HG03159 (cell line): Measurements from ENCODE around the gene NTM.

Experiments used
- ATAC-seq: cut with Tn5 transposase; IDR thresholded peaks from one replicate; pipeline ENCODE4 v1.9.1; 2021; ENCODE audit warnings: mild to moderate bottlenecking, moderate library complexity; ENCODE audit not compliant: unreplicated experiment

NTM gene

DNA sequence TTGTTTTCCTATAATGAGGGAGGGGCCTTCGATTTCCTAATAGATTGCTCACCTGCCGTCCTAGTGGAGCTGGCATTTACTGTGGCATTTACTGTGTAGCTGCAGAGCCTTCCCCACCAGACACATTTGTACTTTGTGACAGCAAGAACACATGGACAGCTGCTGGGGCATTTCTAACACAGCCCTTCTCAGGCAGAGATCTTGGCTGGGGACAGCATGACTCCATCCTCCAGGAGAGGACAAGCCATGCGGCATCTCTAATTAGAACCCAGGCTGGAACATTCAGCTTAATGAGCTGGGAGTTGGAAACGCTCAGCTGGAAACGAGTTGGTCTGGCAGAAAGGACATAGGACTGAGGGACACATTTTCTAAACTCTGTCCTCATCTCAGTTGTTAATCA lies 887.5 kb downstream of the NTM start:
- ATAC-seq, result no peak

DNA sequence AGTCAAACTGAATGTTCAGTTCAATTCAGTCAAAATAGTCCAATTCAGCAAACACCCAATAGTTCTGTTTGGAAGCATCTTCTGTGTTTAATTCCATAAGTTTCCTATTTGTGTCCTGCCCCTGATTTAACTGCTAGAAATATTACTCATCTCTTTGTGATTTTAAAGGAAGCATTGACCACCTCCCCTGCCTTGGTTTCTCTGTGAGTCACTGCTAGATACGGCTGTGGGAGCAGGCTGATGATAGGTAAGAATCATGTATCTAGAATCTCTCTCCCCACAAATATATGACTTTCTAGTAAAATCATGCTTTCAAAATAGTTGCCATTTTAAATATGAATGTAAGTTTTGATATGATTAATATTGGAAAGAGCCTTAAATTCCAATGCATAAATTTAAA lies 888.5 kb downstream of the NTM start:
- ATAC-seq, result no peak

DNA sequence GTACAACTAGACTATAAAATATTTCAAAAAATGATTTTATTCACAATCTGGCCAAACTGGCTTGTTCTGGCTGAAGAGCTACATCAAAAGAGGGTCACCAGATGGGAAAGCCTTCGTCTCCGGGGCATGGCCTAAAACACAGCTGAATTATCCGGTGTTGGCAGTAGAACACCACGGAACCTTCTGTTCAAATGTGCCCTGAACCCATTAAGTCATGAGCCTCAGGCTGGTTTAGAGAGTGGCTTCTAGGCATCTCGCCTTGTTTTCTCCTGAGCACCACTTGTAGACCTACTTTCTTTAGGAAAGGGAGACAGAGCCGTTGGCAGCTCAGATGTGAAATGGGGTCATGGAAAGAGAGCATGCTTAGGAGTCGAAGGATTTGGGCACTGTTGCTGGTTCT lies 890.2 kb downstream of the NTM start:
- ATAC-seq, result no peak

DNA sequence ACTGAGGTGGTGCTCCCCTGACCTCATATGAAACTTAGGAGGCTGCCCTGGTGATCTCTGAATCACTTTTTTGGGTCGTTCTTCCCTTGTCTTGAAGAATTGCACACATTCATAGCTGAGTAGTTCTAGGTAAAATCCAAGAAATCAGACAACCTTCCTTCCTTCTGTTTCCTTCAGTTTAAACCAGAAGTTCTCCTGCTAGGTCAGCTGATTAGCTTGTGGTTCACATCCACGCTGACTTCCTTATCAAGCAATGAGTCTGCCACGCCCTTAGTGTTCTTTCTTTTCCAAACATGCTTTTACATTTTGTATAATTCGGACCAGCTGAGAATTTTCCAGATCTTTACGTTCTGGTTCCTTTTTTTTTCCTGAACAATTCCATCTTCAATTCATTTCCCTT lies 892.8 kb downstream of the NTM start:
- no peak for ATAC-seq

DNA sequence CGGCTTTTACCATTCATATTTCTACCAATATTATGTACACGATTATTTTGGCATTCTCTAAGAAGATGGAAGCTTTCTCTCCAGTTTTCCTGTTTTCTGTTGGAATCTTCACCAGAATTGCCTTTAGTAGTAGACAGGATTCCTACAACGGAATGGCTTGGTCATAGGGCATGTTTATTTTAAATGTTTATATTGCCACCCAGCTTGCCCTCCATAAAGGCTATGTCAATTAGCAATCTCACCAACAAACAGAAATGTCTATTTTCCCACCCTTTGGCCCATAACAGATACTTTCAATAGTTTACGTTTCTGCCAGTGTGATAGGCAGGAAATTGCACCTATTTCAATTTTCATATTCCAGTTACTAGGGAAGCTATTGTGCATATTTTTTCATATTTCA lies 893.5 kb downstream of the NTM start:
- no peak for ATAC-seq

DNA sequence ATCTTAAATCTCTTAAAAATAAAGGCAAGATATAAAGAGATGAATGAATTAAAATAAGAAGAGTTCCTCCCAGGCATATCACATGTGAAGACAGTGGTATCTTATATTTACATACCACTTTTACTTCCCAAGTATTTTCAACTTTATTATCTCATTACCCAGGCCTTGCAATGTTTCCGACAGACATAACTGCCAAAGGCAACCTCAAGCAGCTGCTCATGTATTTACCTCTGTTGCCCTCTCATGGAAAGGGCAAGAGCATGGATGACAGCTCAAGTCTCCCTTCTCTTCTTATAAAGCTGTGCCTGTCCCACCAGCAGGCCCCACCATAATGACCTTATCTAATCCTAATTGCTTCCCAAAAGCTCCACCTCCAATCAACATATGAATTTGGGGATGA lies 894.2 kb downstream of the NTM start:
- ATAC-seq, result no peak

DNA sequence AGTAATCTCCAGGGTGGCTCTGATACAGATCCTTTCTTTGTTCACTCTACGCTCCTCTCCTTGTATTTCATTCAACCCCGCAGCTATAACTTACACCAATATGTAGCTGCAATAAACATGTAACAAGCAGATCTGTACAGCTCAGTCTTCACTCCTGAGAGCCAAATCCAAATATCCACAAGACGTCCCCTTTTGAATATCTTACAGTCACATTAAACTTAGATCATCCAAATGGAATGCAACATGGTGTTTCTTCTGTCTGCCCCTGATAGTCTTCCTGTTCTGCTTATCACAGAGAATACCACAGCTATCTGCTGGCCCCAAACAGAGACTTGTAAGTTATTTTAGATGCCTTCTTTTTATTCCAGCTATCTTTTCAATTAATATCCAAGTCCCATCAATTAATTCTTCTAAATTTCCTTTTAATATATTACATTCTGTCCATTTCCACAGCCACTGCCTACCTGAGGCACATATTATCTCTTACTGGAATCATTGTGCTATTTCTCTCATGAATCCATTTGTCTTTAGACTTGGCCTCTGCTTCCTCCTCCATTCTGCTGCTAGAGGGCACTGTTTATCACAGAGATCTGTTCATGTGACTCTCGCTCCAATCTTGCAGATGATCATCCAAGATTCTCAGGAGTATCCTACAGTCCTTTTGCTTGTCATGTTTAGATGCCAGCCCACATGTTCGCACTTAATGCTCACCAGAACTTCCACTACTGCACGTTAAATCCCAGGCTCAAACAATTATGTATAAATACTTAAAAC lies 908.6 kb downstream of the NTM start:
- ATAC-seq, result no peak

DNA sequence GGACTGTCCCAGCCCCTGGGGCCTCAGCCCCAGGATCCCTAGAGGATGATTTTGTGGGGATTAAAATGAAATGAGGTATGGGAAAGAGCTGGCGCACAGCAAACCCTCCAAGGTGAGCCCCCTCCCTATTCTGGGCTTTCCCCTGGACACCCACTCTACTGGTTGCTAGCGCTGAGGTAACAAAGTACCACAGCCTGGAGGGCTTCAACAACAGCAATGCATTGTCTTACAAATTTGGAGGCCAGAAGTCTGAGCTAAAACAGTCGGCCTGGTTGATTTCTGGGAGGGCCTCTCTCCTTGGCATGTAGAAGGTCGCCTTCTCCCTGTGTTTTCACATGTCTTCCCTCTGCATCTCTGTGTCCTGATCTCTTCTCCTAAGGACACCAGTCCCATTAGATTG lies 913.6 kb downstream of the NTM start:
- ATAC-seq, result no peak

DNA sequence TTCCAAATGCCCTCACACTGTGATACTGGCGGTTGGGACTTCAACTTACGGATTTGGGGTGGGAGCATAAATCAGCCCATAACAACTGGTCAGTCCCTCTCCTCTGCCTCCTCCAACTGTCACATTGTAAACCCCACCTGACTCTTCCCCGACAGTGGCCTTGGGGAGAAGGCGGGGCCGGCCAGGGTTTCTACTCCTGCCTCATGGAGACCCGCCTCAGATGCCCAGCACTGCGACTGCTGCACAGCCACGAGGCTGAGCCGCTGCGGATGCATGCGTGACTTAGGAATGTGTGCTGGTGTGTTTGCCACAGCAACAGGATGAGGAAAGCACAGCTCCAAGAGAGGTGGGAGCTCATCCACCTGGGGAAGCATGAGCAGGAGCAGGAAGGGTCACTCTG lies 914.2 kb downstream of the NTM start:
- no peak for ATAC-seq

DNA sequence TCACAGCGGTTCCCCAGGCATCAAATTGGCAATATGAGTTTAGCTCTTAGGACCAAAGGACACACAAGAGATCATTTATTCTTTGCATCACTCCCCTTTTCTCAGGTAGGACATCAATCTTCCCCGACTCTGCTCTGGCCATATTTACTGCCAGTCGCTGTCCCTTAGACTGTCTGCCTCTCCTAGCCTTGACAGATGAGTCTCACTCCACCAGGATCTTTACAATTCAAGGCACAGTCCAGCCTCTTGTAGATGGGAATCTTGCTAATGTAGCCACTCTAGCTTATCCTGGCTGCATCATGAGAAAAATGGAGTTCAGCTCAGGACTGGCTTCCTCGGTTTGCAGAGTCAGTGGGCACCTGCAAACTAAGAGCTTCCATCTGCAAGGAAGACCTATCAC lies 915.2 kb downstream of the NTM start:
- no peak for ATAC-seq

DNA sequence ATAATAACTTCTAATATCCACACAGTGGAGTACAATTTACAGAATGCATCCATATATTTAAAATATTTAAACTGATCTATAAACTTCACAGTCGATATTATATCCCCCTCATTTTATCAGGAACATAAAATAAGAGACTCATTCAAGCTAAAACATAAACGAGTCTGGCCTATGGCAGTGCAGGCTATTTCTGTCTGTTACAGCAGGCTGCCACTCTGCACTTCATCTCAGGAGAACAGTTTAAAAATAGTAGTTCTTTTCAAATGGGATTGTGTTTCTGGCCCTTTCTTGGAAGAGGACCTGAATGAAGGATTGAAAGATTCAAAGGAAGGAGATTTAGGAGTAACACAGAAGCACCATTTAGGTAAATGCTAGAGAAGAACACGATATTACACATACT lies 915.7 kb downstream of the NTM start:
- no peak for ATAC-seq

DNA sequence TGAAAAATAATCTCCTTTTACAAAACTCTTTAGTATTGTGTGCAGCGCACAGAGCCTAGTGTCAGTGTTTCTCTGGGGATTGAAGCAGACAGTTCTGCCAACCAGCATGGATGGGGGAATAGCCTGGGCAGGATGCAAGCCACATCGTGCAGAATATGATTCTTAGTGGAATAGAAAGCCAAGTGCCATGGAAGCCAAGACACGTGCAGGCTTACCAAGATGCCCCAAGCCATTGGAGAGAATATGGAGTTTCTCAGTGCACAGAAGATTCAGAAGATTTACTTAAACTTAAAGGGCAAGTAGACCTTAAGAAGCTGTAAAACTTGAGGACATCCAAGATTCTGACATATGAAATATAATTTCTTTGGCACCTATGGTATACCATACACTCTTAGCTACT lies 917.6 kb downstream of the NTM start:
- ATAC-seq, result no peak

DNA sequence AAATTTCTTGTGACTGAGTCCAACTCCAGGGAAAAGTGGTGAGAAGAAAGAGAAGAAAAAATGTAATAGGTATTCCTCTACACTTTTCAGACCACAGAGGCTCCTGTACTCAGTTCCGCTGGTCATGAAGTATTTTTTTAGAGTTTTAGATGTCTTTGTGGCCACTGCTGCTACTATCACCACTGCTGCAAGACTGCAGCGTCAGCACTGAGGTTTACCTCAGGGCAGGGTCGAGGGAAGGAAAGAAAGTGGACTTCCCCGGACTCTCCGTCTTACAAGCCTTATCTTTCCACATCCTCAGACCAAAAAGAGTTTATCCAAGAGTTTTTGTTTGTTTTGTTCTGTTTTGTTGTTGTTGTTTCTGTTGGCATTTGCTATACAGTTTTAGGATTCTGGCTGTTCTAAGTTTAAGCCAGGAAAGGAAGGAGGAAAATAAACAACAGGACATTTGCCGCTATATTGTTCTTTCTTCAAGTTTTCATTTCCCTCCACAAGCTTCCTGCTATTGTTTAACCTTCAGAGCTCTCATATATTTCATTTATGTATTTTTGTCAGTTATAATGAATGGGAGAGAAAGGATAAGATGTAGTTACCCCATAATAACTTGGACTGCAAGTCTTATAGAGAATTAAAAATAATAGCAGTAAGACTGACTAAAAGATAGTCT lies 919.3 kb downstream of the NTM start:
- no peak for ATAC-seq

DNA sequence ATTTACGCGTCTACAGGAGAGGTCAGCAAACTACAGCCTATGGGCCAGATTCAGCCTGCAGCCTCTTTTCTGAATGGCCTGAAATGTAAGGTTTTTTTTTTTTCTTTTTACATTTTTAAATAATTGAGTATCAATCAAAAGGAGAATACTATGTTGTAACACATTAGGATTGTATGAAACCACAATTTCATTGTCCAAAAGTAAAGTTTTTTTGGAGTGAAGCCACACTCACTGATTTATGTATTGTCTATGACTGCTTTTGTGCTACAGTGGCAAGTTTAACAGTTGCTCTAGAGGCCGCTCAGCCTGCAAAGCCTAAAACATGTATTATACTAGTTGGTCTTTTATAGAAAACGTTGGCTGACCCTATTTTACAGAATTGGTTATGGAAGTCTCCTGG lies 923.2 kb downstream of the NTM start:
- ATAC-seq, result no peak

DNA sequence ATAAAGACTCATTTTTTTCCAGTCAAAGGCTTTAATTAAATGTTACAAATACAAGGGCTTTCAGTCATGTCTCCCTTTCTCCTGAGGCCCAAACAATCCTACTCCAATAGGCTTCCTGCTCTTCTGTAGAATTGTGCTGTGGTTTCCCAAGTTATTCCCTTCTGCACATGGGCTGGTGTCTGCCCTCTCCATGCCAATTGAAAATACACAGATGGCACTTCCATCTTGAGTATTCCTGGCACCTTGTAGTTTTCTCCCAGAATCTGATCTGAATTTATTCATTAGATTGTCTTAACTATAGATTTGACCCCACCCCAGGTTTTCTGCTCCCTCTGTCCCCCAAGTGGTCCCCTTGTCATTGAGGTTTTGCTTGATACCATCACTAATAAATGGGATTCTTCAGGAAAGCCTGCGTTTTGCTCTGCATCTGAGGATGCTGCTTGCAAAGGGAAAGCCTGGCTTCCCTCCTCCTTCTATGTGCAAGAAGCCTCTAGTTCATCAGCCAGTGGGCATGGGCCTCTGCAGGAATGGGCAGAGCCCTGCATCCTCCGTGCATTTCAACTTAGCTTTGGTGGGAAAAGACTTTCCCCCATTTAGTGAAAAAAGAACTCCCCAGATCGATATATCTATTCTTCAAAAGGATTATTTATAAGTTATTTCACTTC lies 926.7 kb downstream of the NTM start:
- no peak for ATAC-seq

DNA sequence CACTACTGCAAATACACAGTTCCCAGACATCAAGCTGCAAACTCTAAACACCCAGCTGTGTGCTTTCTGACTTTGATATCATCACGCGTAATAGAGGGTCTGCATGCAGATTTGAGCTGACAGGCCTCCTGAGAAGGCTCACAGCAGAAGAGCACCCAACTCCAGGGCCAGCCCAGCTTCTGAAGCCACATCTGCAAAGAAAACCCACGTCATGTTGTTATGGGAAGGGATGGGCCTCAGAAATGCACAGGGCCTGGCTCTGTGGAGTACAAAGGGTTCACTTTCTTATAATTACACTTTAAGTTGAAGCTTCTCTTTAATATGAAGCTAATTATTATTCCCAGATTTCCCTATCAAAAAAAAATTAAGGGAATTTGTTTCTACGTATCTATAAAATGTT lies 927.9 kb downstream of the NTM start:
- no peak for ATAC-seq

DNA sequence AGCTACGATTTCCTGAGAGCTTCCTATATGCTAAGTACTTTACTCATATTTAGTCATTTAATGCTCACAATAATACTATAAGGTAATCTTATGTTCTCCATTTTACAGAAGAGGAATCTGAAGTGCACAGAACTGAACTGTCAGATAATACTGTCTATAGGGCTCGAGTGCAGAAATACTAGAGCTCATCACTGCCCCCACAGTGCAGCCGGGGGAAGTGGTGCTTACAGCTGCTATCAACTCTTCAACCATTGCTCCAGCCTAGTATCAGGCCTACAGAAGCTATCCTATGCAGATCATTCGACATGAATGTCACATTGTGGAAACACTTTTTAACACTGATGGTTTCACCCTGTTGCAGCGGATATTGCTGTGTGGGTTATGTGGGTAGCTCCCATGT lies 929.9 kb downstream of the NTM start:
- ATAC-seq, result peak; percentile 58

DNA sequence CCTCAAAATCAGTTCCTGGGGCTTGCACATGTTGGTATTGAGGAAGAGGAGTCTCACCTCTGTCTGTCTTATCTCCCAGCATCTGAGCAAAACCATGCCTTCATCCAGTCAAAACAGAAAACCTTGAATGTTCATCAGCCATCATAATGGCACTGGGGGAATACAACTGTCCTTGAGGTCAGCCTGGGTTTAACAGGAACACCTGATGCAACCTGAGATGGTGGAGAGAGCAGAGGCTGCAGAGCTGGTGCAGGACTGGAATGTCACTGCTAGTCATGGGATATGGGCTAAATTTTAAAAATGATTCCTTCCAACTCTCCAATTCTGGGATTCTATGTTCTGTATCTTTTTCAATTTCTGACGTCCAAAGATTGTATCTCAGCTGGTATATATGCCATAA lies 931.0 kb downstream of the NTM start:
- ATAC-seq, result no peak

DNA sequence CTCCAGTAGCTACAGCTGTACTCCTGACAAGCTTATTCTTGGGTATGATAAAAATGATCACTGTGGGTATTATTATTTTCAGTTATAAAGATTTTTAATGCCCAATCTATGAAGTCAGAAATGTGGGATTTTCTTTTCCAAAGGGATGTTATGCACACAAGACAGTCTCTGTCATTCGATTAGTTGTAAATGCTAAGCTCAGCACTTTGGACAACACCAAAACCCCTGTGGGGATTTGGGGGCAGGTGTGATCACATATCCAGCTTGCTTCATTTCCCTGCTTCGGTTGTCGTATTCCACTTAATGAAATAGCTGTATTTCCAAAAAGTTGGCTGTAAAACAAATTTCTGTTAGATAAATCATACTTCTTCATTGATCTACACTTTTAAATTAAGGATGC lies 931.5 kb downstream of the NTM start:
- no peak for ATAC-seq

DNA sequence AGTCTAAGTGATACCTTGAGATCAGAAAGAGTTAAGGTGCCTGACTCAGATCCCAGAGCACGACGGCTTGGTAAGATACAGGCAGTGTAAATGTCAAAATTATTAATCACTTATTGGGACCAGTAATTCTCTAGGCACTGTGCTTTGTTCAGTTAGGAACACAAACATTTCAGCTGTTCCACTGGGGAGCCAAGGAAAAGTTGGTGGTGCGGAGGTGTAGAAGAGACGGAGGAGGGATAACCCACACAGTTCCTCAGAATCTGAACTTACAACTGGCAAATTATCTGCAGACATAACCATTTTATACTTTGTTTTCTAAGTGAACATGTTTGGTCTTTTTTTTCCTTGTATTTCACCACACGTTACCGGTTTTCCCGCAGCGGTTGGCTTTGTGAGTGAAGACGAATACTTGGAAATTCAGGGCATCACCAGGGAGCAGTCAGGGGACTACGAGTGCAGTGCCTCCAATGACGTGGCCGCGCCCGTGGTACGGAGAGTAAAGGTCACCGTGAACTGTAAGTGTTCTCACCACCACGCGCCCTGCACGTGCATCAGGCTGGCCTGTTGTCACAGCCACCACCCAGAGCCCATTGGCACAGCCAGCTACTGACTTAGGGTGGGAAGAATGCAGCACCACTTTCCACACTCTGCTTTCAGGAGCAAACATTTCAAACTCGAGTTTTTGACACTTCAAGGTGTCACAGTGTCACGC lies 937.0 kb downstream of the NTM start:
- no peak for ATAC-seq
